ENCODE results near the gene PIK3R2.
"Not testable (repeated sequence)": the region's sequence is repeated elsewhere in the genome, so short reads cannot be mapped to it uniquely, and the experiment has no call there.

Gene PIK3R2

GRCh38 chr19:18205200-18205892, 52.4 kb downstream of the PIK3R2 start:
- DNase-seq: peak; percentile 66

GRCh38 chr19:18206018-18206417, 53.1 kb downstream of the PIK3R2 start:
- DNase-seq: no peak

GRCh38 chr19:18208098-18208951, 55.4 kb downstream of the PIK3R2 start:
- peak; percentile 41 for DNase-seq

- DNase-seq: not testable (repeated sequence)
Measured at GRCh38 chr19:18209912-18210311, 56.9 kb downstream of the PIK3R2 start.

GRCh38 chr19:18211683-18212082, 58.7 kb downstream of the PIK3R2 start:
- no peak for DNase-seq

GRCh38 chr19:18214779-18215433, 61.9 kb downstream of the PIK3R2 start:
- no peak for DNase-seq

GRCh38 chr19:18216789-18217188, 63.8 kb downstream of the PIK3R2 start:
- no peak for DNase-seq

GRCh38 chr19:18218159-18218558, 65.2 kb downstream of the PIK3R2 start:
- no peak for DNase-seq

GRCh38 chr19:18218600-18218999, 65.6 kb downstream of the PIK3R2 start:
- DNase-seq: no peak
